ENCODE measurements around the gene LHX2. TPM values are rescaled to one million over a fixed set of nuclear protein-coding genes. Genes with fewer than 3 reads are reported as not detected.
A peak's percentile ranks its signal among the peaks of the same experiment; 100 is the strongest.

Gene LHX2
- total RNA-seq, 2 experiments from 2014 or later, result not detected

DNA sequence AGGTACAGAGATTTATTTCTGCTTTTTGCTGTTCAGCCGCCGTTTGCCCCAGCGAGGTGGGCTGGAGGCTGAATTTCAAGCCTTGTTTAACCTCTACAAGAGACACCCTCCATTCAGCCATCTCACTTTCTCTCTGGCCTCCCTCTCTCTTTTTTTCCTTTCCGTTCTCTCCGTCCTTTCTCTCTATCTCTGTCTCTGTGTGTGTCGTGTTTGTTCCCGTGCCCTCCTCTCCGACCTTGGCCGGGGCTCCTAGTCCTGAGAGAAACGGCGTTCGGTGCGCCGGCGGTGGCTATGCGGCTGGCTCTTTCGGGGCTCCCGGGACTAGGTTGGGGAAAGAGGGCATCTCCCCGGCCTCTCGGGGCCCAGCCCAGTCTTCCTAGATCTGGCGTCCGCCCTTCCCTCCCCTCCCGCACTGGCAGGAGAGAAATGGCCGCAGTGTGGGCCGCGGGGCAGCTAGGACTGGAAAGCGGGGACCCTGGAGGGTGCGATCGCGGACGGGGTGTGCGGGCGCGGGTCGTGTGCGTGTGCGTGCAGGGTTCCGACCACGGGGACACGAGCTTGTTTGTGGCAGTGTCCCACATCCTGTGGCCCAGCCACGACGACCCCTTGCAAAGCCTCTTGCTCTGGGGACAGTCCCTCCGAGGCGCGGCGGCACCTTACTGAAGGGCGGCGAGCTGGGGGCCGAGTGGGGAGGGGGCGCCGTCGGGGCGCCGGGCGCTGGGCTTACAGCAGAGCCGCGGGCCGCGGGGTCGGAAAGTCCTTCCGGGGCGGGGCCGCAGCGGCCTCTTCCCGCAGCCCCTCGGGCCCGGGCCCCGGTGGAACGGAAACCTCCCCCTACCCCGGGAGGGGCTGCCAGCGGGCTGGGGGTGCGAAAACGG lies 5.7 kb downstream of the LHX2 start:
- Mint-ChIP-seq H3K4me3 (peak overlapping the region; percentile 56), H3K27me3 (peaks cover 79% of the 10 kb centered on the region), H3K27ac (peak overlapping the region; percentile 39), H3K9me3 (no peaks in the 10 kb centered on the region), H3K36me3 (ENCODE audit: low read depth) (no peaks in the 10 kb centered on the region), H3K4me1 (ENCODE audit: low read depth) (peaks cover 34% of the 10 kb centered on the region)
- TF ChIP-seq, protein P1, sequence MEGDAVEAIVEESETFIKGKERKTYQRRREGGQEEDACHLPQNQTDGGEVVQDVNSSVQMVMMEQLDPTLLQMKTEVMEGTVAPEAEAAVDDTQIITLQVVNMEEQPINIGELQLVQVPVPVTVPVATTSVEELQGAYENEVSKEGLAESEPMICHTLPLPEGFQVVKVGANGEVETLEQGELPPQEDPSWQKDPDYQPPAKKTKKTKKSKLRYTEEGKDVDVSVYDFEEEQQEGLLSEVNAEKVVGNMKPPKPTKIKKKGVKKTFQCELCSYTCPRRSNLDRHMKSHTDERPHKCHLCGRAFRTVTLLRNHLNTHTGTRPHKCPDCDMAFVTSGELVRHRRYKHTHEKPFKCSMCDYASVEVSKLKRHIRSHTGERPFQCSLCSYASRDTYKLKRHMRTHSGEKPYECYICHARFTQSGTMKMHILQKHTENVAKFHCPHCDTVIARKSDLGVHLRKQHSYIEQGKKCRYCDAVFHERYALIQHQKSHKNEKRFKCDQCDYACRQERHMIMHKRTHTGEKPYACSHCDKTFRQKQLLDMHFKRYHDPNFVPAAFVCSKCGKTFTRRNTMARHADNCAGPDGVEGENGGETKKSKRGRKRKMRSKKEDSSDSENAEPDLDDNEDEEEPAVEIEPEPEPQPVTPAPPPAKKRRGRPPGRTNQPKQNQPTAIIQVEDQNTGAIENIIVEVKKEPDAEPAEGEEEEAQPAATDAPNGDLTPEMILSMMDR (IDR thresholded peaks at IDR 0.05), result no peak
- CTCF ChIA-PET, result interaction anchor here (1.1 kb wide), 1 partner anchor 25 kb away, joined by 3 read pairs; no protein-coding TSS in a partner anchor
- POLR2A ChIA-PET, result interaction anchor here (1.1 kb wide), 1 partner anchor 10 kb away, joined by 5 read pairs; no protein-coding TSS in a partner anchor
- peak; percentile 7 for ATAC-seq
- DNase-seq, result no peak
- intact Hi-C loops (cut with micrococcal nuclease), result no loop called here

DNA sequence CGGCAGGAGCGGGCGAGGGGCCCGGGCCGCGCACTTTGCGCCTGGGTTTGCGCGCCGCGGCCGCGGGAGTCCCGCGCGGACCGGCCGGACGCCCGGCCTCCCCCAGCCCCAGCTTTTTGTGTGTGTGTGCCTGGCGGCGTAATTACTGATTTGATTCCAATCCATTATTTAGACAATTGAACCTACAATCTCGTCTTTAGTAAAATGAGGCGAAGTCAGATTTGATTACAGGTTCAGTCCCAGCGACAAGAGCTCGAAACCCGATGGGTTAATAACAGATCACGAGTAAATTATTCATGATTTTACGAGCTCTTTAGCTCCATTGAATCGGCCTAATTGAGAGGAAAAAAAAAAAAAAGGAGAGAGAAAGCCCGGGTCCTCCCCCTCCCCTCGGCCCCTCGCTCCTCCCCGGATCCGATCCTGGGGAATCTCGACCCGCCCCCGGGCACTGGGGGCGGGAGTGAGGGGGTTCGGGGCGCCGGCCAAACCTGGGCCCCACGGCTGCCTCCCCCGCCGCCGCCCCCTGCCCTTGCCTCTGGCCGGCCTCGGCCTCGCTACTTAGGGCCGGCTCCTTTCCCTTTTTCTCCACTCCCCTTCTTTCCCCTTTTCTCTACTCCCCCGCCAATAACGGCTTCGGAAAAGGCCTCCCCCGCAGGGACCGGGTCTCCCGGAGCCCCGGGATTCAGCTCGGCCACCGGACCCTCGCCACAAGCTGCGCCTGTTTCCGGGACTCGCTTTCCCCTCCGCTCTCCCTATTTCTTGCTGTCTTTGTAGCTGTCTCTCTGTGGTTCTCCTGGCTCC lies 6.6 kb downstream of the LHX2 start:
- TF ChIP-seq, protein P1 (IDR thresholded peaks at IDR 0.05), result no peak
- Mint-ChIP-seq H3K9me3 (no peaks in the 10 kb centered on the region), H3K4me1 (ENCODE audit: low read depth) (peaks cover 37% of the 10 kb centered on the region), H3K4me3 (peak overlapping the region; percentile 31), H3K27me3 (peaks cover 85% of the 10 kb centered on the region), H3K36me3 (ENCODE audit: low read depth) (no peaks in the 10 kb centered on the region), H3K27ac (no peak overlapping the region)
- ATAC-seq (no peak), DNase-seq (no peak)
- ChIA-PET CTCF (interaction anchor here (0.7 to 1.1 kb wide), 2 partner anchors 21 to 24 kb away, joined by 3 to 5 read pairs; no protein-coding TSS in a partner anchor), POLR2A (interaction anchor here (1.1 kb wide), 1 partner anchor 11 kb away, joined by 5 read pairs; no protein-coding TSS in a partner anchor)
- intact Hi-C loops (cut with micrococcal nuclease), result no loop called here

DNA sequence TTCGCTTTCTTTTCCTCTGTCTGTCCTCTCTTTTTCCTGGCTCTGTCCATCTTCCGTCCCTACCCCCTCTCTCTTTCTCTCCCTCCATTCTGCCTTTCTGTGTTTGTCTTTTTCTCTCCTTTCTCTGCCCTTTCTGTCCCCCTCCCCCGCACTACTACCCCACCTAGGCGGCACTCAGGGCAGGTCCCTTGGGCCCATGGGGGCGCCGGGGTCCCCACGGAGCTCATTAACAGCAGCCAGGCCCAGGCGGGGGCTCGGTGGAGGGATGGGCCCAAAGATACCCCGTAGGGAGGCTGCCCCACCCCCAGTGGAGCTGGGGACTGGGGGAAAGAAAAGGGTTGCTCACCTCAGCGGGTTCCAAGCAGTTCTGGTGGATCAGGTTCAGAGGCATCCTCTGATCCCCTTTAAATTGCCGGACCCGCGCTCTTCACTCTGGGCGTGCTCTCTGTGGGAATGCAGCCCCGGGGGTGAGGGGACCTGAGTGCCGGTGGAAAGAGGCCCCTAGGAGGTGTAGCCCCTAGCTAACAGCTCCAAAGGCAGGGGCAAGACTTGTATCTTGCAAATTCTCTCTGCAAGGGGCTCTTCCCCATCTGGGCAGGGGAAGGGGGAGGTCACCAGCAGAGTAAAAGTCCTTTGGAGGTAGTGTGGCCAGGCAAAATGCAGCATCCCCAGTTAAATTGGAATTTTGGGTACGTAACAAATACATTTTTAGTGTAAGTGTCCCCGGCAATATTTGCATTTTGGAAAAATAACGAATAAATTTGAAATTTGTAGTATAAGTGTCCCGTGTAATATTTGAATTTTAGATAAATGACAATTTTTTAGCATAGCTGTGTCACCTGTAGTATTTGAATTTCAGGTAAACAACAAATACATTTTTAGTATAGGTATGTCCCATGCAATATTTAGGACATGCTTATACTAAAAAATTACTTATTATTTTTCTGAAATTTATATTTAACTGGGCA lies 7.4 kb downstream of the LHX2 start:
- H3K4me1 Mint-ChIP-seq (ENCODE audit: low read depth), result peaks cover 35% of the 10 kb centered on the region

More for the DNA sequence above, 7.4 kb downstream of the LHX2 start:
- intact Hi-C loops (cut with micrococcal nuclease), result no loop called here
- no peaks in the 10 kb centered on the region for H3K9me3 Mint-ChIP-seq
- no peak overlapping the region for H3K27ac Mint-ChIP-seq
- no peak for ATAC-seq
- no peaks in the 10 kb centered on the region for H3K36me3 Mint-ChIP-seq (ENCODE audit: low read depth)
- POLR2A ChIA-PET, result interaction anchor here (0.7 to 1.1 kb wide), 2 partner anchors 11 to 15 kb away, joined by 3 to 5 read pairs; no protein-coding TSS in a partner anchor
- no peak for DNase-seq
- H3K4me3 Mint-ChIP-seq, result peak overlapping the region; percentile 31
- CTCF ChIA-PET, result interaction anchor here (0.7 to 0.8 kb wide), 2 partner anchors 20 to 22 kb away, joined by 4 to 5 read pairs; no protein-coding TSS in a partner anchor
- TF ChIP-seq, protein P1 (IDR thresholded peaks at IDR 0.05), result no peak
- peaks cover 84% of the 10 kb centered on the region for H3K27me3 Mint-ChIP-seq

Data from activated CD8-positive, alpha-beta T cell treated with anti-CD3 and anti-CD28 coated beads for 36 hours (primary cell).